Measurements from ENCODE around the gene XRCC5.

- TF ChIP-seq CTCF (IDR thresholded peaks at IDR 0.05; ENCODE audit: control extremely low read depth in 1 of 3, insufficient read depth in 1 of 3, low read depth in 1 of 3, low read length in 3 of 3): no peak
- TF ChIP-seq SP1 (IDR thresholded peaks at IDR 0.05; ENCODE audit: low read depth, low read length): no peak
- TF ChIP-seq POLR2A (IDR thresholded peaks at IDR 0.05; ENCODE audit: control extremely low read depth in 1 of 2, low read depth in 2 of 2, low read length in 2 of 2): no peak
- no peak for TF ChIP-seq NRF1 (IDR thresholded peaks at IDR 0.05; ENCODE audit: low read depth, low read length)
- no peak for TF ChIP-seq CHD1 (IDR thresholded peaks at IDR 0.05; ENCODE audit: low read depth, low read length)
- TF ChIP-seq POLR2AphosphoS5 (IDR thresholded peaks at IDR 0.05; ENCODE audit: low read depth, low read length): no peak
- no peak for TF ChIP-seq EZH2 (IDR thresholded peaks at IDR 0.05; ENCODE audit: low read depth, low read length, severe bottlenecking)
- TF ChIP-seq CREB1 (IDR thresholded peaks at IDR 0.05): no peak
- TF ChIP-seq SUZ12 (IDR thresholded peaks at IDR 0.05; ENCODE audit: low read length): no peak
Measured at GRCh38 chr2:216171011-216171410, 61.9 kb downstream of the XRCC5 start.

Data from H1 (cell line).